HFF-Myc (cell line): ENCODE results near the gene SLC38A3.

Source experiments
- DNase-seq: peaks from one replicate; pipeline ENCODE4 v3.0.0-alpha.2; 2011; ENCODE audit warnings: low read depth; ENCODE audit errors: extremely low read depth
- H3K4me3 ChIP-seq: replicated peaks from 2 replicates; pipeline ENCODE4 v1.5.1; 2011; ENCODE audit warnings: low read depth, mild to moderate bottlenecking, control low read depth, low read length
- CTCF ChIP-seq: IDR thresholded peaks from 2 replicates; pipeline ENCODE4 v1.5.1; 2012; ENCODE audit warnings: mild to moderate bottlenecking, low read depth, low read length, control low read depth; ENCODE audit errors: missing control alignments

SLC38A3 gene

GRCh38 chr3:50266836-50267235 is 61.8 kb downstream of the SLC38A3 start:
- no peak overlapping the region for H3K4me3 ChIP-seq
- TF ChIP-seq CTCF: no peak

GRCh38 chr3:50267280-50267913 is 62.3 kb downstream of the SLC38A3 start:
- TF ChIP-seq CTCF: no peak
- no peak for DNase-seq
- H3K4me3 ChIP-seq: 0 out of 2 replicates have a peak overlapping the region, but pooled peaks have one; percentile 0

More at GRCh38 chr3:50266836-50267235, 61.8 kb downstream of the SLC38A3 start:
- no peak for DNase-seq

- H3K4me3 ChIP-seq: no peak overlapping the region
- no peak for DNase-seq
- TF ChIP-seq CTCF: no peak
Measured at GRCh38 chr3:50268276-50268675, 63.2 kb downstream of the SLC38A3 start.

GRCh38 chr3:50268703-50269451 is 63.8 kb downstream of the SLC38A3 start, which contains the start of gene SEMA3B:
Gene SEMA3B (plus strand): TSS chr3:50269147. CDS start chr3:50269241, 94 bp downstream.
- no peak for DNase-seq

GRCh38 chr3:50269460-50269859 is 64.4 kb downstream of the SLC38A3 start:
- H3K4me3 ChIP-seq: peak overlapping the region; percentile 22
- no peak for TF ChIP-seq CTCF
- DNase-seq: no peak

More at GRCh38 chr3:50268703-50269451, 63.8 kb downstream of the SLC38A3 start, which contains the start of gene SEMA3B:
- H3K4me3 ChIP-seq: peak within 1 kb of the TSS; percentile 22
- no peak for TF ChIP-seq CTCF

- no peak for TF ChIP-seq CTCF
- H3K4me3 ChIP-seq: no peak overlapping the region
- DNase-seq: no peak
Measured at GRCh38 chr3:50269977-50270413, 64.9 kb downstream of the SLC38A3 start.
